UCSD-AML1 (cell line): ENCODE data around the gene GTSE1.

ENCODE experiments used
- DNase-seq: peaks from one replicate; lab custom pipeline; 2025; ENCODE audit not compliant: unreplicated experiment; lab: John Stamatoyannopoulos, UW

Gene GTSE1

DNA sequence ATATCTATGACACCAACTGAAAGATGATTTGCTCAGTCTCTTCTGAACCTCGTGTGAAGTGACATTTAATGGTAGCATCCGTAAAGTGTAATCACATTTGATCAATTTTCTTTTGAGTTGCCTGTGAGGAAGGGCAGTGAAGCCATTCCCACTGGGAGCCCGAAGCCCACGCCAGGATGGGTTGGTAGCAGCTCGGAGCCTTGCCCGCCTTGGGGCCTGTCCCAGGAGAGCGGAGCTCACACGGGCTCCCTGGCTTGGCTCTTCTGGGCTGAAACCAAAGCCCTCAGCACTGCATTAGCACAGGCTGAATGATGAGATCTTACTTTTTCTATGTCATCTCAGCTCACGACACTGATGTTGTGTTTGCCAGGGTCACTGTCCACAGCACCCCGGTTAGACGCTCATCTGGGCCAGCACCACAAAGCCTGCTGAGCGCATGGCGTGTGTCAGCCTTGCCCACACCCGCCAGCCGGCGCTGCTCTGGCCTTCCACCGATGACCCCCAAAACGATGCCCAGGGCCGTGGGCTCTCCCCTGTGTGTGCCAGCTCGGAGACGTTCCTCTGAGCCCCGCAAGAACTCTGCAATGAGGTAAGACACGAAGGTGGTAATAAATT is 29.5 kb downstream of the GTSE1 start:
- DNase-seq: no peak

DNA sequence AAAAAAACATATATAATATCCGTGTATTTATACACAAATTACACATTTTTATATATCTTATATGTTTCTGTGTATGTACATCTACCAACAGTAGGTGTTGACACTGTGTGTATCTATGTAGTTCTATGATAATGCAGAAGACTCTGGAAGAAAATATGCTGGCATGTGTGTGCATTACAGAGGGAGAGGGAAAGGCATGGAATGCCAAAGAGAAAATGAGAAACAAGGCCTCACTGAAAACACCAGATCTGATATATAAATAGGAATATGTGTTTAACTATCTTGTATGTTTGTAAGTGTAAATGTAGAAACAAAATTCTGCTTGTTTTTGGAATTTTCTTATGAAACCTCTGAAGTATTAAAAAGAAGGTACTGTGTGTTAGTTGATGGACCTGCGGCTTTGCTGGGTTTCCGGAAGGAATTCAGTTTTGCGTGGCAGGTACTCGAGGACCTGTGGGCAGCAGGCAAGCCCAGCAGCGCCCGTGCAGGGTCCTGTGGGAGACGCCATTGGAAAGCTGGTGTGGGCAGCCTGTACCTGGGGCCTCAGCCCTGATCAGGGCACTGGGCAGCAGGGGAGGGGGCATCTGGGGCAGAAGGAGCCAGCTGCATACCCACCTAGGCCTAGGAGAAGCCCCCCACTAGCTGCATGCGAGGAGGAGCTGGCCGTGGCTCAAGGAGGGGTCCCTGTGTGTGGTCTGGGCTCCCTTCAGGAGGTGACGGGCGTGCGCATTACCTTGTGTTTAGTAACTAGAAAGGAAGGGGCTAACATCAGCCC is 31.2 kb downstream of the GTSE1 start:
- DNase-seq: no peak

DNA sequence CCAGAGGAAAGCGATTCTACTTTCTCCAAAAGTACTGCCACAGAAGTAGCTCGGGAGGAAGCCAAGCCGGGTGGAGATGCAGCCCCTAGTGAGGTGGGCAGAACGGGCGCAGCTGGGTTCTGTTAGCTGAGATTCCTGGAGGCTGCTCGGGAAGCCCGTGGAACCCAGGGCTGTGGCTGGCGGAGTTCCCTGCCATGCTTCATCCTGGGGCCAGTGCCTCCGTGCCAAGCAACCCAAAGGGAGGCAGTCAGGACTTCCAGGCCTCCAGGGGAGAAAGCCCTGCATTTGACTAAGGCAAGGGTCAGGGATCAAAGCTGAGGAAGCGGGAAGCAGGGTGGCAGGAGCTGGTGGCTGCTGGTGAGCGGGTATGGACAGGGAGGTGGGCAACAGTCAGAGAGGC is 32.1 kb downstream of the GTSE1 start:
- DNase-seq: no peak

DNA sequence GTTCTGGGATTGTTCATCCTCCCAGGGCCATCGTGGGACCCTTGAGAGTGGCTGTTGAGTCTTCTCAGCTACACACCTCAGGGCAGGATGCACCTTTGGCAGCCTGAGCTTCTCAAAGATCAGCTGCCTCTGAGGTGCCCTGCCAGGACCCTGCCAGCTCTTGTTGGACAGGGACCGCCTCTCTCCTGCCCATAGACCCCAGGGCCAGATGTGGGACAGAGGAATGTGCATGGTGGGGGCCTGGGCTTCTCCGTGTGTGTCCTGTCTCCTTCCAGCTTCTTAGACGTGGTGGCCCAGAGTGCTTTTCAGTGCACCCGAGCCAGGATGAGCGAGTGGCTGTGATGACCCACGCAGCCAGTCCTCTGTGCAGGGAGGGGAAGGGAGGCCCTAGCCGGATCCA is 32.9 kb downstream of the GTSE1 start:
- no peak for DNase-seq

DNA sequence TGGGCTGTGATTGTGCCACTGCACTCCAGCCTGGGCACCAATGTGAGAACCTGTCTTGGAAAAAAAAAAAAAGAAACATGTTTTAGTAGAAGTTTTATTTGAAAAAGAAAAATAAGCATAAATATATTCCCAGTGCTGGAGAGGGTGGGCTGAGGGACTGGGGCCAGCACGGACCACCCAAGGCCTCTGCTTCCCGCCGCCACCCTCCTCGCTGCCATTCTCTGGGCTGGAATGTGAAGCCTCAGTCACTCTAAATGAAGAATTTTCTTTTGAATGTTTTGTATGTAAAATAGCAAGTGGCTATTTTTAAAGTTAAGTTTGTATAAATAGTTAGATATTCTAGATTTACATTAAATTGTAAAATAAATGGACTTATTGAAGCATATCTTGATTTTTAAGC is 33.8 kb downstream of the GTSE1 start:
- DNase-seq: no peak

DNA sequence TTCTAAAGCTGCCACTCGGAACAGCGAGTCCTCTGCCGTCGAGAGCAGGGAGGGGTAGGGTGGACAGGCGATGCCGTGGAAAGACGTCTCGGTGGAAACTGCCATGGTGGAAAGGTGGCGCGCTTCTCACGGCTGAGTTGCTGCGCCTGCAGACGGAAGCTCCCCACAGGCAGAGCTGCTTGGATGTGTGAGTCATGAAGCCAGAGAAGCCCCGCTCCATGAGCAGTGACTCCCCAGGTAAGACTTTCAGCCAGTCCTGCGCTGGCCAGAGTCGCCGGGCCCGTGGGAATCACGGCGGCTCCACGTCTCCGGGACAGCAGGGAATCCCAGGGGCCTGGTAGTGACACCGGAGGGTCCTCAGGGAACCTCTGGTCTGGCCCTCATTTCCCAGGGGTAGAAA is 34.8 kb downstream of the GTSE1 start:
- DNase-seq: no peak

DNA sequence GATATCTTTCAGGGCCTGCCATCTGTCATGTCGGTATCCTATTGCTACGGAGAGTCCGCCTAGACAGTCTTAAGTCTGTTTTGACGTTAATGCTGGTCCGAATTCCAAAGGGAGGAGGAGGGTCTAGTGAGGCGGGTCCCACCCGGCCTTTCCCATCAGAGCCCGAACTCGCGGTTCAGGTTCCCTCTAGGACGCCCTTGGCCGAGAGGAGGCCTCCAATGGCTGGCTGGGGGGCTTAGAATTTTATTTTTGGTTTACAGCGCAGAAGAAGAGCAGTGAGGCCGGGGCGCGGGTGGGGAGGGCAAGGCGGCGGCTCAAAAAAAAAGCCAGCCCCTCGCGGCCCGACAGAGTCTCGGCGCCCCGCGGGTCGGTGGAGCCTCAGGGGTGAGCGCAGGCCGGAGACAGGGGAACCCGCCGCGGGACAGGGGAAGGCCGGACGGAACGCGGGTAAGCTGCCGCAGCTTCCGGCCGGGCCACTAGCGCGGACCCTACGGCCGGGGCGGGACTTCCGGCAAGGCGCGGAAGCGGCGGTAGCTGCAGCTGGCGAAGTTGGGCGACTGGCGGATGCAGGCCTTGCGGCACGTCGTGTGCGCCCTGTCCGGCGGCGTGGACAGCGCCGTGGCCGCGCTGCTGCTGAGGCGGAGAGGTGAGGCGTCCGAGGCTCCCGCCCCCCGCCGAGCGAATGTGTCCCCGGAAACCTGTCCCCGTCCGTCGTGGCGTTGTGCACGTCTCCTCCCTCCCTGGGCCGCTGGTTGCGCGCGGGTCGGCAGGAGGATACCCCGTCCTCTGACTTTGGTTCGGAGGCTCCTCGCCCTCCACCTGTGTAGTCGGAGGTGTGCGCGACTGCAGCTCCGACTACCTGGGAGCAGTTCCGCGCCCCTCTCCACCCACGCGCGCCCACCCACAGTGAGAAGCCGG is 38.8 kb downstream of the GTSE1 start, which contains the start of gene TRMU:
TRMU (plus strand) TSS at position 514 of the 918 bp plus-strand sequence; CDS start at position 565, 51 bp downstream.
- DNase-seq: peak; percentile 90

DNA sequence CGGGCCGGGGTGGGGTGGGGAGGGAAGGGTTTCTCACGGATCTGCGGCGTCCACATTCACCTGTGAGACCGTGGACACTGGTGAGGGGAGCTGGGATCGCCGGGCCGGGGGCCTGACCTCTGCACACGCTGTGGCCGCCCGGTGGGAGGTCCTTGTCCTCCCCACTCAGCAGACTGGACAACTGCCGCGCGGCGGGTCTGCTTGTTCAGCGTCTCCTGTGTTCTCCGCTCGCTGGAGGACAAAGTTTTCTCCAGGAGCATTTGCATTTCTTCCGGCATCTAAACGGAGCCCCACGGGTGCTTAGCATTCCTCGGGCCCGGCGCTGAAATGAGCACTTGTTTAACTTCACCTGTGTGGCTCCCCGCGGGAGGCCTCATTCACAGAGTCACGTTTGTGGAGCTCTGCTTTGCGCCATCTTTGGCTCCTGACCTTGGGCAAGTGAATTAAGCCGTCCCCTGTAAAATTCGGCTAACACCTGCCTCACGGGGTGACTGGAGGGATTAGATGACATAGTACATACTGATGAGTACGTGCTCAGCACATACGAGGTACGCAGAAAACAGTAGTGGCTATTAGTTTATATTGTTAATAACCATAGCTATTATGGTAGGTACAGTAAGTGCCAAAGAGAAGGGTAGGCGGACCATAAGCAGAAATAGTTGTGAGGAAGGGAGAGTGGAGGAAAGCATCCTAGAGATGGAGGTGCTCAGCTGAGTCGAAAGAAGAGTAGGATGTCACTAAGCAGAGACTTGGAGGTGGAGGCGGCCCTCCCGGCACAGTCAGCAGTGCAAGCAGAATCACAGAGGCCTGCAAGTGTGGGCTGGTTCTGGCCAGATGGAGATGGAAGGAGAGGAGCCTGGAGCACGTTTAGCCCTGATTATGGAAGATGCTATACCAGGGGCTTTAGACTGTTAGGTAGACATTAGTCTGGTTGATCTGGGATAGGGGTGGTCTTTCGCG is 39.7 kb downstream of the GTSE1 start:
- DNase-seq: no peak

DNA sequence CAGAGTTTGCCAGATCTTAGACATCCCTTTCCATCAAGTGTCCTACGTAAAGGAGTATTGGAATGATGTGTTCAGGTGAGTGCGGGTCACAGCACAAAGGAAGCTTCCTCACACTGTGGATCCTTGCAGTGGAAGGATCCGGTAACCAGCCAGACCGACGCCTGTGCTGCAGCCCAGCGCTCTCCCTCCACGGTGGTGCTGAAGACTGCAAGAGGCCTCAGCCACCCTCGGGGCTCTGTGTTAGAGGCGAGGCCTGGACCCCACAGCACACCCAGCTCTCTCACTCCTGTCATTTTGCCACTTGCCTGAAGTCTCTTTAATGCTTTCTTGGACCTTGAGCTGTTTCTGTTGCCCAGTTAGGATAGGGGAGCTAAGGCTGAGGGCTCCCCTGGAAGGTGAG is 41.2 kb downstream of the GTSE1 start:
- no peak for DNase-seq

DNA sequence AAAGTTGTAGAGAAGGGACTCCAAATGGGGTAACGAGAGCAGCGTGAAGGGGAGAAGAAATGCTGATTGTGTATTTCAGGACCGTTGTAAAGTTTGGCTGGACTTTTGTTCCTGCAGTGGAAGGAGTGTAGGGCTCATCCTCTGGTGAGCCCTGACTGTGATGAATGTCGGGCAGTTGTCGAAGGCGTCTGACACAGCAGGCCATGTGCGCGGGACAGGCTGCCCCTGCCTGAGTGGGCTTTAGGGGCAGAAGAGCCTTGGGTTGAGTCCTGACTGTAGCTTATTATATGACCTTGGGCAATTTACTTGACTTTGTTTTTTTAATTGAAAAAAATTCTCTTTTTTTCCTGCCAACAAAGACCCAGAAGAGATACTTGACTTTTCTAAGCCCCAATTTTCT is 42.0 kb downstream of the GTSE1 start:
- no peak for DNase-seq

DNA sequence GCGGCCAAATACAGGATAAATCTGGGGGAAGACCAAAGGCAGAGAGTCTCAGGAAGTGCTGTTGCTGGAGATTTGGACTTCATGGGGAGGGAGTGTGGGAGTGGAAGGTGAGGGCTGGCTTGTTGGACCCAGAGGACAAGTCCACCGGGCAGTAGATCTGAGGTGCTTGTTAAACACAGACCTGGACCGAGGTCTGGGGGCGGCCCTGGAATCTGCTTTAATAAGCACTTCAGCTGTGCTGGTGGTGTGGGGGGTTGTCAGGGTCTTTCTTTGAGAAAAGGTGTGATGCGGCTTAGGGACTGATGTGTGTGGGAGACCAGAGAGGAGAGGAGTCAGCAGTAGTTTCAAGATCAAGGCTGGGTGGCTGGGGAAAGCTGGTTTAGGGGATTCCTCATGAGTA is 43.3 kb downstream of the GTSE1 start:
- no peak for DNase-seq

DNA sequence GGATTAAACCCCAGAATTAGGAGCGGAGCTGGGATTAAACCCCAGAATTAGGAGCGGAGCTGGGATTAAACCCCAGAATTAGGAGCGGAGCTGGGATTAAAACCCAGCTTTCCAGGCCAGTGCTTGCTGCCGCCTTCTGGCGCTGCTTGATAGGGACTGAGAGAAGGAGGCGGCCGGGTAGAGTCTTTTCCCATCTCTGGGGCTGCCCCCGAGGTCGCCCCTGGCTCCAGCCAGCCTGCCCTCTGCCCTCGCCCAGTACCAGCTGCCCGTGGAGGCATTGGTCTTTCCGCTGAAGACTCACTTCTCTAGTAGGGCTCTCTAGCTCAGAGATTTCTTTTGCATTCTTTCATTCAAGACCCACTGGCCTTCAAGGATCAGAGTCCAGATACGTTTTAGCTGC is 44.0 kb downstream of the GTSE1 start:
- DNase-seq: no peak

DNA sequence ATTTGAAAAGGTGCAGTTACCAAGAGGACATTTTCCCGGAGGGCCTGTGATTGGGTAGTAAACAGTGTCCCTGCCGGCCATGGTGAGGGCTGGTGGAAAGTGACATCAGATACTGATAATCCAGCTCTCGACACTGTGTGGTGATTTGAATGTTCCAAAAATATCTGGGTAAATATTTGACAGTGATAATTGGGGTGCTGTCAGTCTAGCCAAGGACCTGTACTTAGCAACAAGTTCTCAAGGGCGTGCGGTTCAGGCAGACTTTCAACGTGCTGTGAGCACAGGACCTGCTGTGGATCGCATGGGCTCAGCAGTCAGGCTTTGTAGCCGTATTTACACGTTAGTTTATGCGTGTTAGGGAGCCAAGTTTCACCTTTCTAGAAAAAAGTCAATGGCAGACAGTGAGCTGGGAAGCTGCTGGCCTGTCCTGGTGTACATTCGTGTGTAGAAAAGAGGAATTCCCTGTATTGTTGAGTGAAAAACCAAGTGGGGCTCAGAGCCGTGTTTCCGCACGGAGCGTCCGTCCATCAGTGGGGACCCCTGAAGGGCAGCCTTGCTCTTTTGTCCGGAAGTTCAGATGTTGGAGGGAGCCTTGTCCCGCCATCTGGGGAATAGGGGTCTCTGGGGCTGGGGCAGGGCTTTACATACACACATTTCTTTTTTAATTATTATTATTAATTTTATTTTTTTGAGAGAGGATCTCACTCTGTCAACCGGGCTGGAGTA is 50.2 kb downstream of the GTSE1 start:
- DNase-seq: no peak

DNA sequence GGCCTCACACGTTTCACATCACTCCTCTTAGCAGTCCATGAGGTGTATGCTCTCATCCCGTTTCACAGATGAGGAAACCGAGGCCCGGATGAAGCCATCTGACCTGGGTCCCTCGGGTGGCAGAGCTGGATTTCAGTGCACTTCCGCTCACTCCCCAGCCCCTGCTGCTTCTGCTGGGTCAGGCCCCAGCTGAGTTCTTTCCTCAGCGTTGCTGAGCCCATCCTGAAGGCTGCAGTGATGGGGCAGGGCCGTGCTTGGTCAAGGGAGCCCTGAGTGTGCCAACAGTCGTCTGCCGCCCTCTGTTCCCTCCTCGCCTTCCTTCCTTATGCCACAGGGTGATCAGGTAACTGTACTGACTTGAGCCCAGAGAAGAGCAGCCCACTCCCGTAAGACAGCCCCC is 51.0 kb downstream of the GTSE1 start:
- DNase-seq: no peak

DNA sequence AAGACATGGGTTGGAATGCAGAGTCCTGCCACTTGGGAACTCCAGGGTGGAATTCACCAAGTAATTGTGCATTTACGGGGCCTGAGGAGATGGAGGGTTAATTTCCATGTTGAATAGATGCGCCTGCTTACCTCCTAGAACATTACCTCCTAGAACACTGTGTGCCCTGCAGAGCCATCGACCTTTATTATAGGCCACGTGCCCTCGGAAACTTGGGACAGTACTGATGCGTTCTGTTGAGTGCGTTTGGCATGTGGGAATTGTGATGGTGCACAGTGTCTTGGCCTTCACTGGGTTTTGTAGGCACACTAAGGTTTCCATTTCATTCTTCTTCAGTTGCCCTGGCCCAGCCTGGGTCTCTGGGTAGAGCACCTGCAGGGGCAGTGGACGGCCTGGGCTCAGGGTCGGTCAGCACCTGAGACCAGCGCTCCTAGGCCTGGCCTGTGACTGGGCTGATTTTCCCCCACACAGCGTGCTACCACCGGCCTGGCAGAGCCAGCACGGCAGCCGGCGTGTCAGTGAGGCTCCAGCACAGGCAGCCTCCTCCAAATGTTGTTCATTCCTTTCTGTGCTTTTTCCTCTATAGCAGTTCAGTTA is 51.5 kb downstream of the GTSE1 start:
- no peak for DNase-seq

DNA sequence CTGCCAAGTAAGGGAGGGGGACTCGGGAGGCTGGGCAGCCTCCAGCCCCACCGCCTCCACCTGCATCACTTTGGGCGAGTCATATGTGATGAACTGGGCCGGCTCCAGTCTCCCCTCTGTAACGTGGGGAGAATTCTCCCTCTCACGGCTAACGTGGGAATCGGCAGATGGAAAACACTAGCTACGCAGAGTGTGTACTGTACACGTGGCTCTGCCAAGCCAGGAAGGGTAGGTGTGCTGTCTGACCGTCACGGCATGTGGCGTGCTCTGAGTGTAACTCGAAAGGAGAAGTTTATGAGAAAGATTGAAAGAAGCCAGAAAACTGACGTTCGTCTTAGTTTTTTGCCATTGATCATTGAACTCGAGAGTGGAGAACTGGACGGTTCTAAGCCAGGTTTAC is 52.6 kb downstream of the GTSE1 start:
- no peak for DNase-seq

DNA sequence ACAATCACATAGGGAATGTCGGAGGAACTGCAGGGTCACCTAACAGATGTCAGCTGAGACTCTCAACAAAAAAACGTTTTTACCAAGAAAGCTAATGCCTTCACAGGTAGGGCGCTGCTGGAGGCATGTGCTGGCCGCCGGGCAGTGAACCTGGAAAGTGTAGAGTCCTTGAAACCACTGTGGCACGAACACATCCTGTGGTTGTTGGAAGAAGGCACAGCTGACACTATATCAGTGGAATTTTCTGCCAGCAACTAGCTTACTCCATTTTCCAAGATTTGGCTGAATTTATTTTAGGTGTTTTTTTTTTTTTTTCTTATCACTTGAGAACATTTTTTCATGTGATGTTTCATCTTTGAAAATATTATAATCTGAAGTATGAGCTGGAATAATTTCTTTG is 53.0 kb downstream of the GTSE1 start:
- no peak for DNase-seq

DNA sequence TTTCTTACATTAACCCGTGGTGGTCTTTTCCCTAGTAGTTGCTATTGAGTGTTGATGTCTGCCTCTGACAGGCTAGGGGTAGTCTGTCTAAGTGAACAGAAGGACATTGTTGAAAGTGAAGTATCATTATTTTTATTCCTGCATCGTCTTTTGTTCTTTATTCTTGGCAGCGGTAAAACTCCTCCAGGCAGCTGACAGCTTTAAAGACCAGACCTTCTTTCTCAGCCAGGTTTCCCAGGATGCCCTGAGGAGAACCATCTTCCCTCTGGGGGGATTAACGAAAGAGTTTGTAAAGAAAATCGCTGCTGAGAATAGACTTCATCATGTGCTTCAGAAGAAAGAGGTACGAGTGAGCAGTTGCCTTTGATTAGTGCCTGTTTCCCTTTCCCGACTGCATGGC is 53.5 kb downstream of the GTSE1 start:
- DNase-seq: no peak

DNA sequence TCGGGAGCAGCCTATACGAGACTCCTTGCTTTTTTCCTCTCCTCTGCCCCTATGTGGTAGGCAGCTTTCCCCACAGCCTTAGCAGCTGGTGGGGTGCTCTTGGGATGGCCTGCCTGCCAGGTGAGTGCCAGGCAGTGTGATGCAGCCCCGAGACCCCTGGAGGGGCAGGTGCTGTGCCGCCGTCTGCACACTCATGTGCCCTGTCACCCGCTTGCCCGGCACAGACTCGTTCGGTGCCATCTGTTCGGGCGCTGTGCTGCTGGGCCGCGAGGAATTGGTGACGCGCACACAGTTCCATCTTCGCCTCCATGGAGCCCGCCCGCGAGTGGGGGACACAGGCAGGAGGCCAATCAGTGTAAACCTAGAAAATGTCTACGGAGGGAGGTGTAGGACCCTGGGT is 54.0 kb downstream of the GTSE1 start:
- no peak for DNase-seq
